GM23338 (cell line): ENCODE measurements around the gene UBLCP1. TPM values are rescaled to one million over a fixed set of nuclear protein-coding genes. Genes with fewer than 3 reads are reported as not detected.

Experiments used
- ATAC-seq: fragments of 200-7000 bp; cut with Tn5 transposase; 3 replicates; pipeline ENCODE4 v1.9.1; 2020
- DNase-seq: peaks from one replicate; pipeline ENCODE4 v3.0.0-alpha.2; 2015; ENCODE audit warnings: low spot score
- H2AFZ ChIP-seq: fragments of 200-600 bp; sonication (generic); 2 replicates; pipeline ENCODE4 v1.8.0; 2016; ENCODE audit warnings: antibody characterized with exemption, mild to moderate bottlenecking, moderate library complexity
- H3F3A ChIP-seq: fragments of 200-600 bp; sonication (generic); replicated peaks from 2 replicates; pipeline ENCODE4 v1.8.0; 2017; ENCODE audit warnings: antibody characterized with exemption, mixed run types, low read depth
- H3K27ac ChIP-seq: fragments of 200-600 bp; sonication (generic); 2 replicates; pipeline ENCODE4 v1.6.1; 2016; ENCODE audit warnings: low read depth
- H3K27me3 ChIP-seq: fragments of 200-600 bp; sonication (generic); 2 replicates; pipeline ENCODE4 v1.8.0; 2016; ENCODE audit warnings: mild to moderate bottlenecking, mixed run types, moderate library complexity; ENCODE audit not compliant: insufficient read depth
- H3K36me3 ChIP-seq: fragments of 200-600 bp; sonication (generic); 2 replicates; pipeline ENCODE4 v1.8.0; 2016; ENCODE audit warnings: mild to moderate bottlenecking; ENCODE audit not compliant: insufficient read depth
- H3K4me1 ChIP-seq: fragments of 200-600 bp; sonication (generic); 2 replicates; pipeline ENCODE4 v1.8.0; 2016; ENCODE audit warnings: mild to moderate bottlenecking, moderate library complexity; ENCODE audit not compliant: insufficient read depth
- H3K4me2 ChIP-seq: fragments of 200-600 bp; sonication (generic); 2 replicates; pipeline ENCODE4 v1.7.1; 2017; ENCODE audit warnings: mixed run types
- H3K4me3 ChIP-seq: fragments of 200-600 bp; sonication (generic); 2 replicates; pipeline ENCODE4 v1.6.1; 2016; ENCODE audit warnings: mixed run types
- H3K79me2 ChIP-seq: fragments of 200-600 bp; sonication (generic); replicated peaks from 2 replicates; pipeline ENCODE4 v1.8.0; 2017; ENCODE audit warnings: mild to moderate bottlenecking; ENCODE audit not compliant: insufficient read depth
- H3K9me2 ChIP-seq: fragments of 200-600 bp; sonication (generic); 2 replicates; pipeline ENCODE4 v1.8.0; 2017; ENCODE audit not compliant: insufficient read depth
- H4K20me1 ChIP-seq: fragments of 200-600 bp; sonication (generic); replicated peaks from 2 replicates; pipeline ENCODE4 v1.8.0; 2017; ENCODE audit warnings: mild to moderate bottlenecking; ENCODE audit not compliant: insufficient read depth
- H3K27ac Mint-ChIP-seq: 2 replicates; pipeline ENCODE4 v1.8.0; 2020; ENCODE audit warnings: inconsistent platforms, mild to moderate bottlenecking, moderate library complexity, mixed read lengths
- H3K27me3 Mint-ChIP-seq: 3 replicates; pipeline ENCODE4 v1.8.0; 2022; ENCODE audit warnings: low read depth, mild to moderate bottlenecking, moderate library complexity, mixed read lengths, inconsistent platforms; ENCODE audit not compliant: insufficient read depth, poor library complexity
- H3K36me3 Mint-ChIP-seq: 3 replicates; pipeline ENCODE4 v1.8.0; 2021; ENCODE audit warnings: low read depth, mild to moderate bottlenecking, inconsistent platforms, moderate library complexity, mixed read lengths
- H3K4me1 Mint-ChIP-seq: 3 replicates; pipeline ENCODE4 v1.8.0; 2020; ENCODE audit warnings: mild to moderate bottlenecking, inconsistent platforms, mixed read lengths
- H3K4me3 Mint-ChIP-seq: 3 replicates; pipeline ENCODE4 v1.8.0; 2021; ENCODE audit warnings: moderate library complexity, mild to moderate bottlenecking, inconsistent platforms, mixed read lengths
- H3K9me3 Mint-ChIP-seq: 3 replicates; pipeline ENCODE4 v1.8.0; 2020; ENCODE audit warnings: moderate library complexity, mild to moderate bottlenecking, inconsistent platforms, mixed read lengths
- CREB1 ChIP-seq: fragments of 250-450 bp; sonication (Bioruptor Pico); IDR thresholded peaks from 2 replicates; pipeline ENCODE4 v1.5.0; 2020; ENCODE audit warnings: low read depth, mild to moderate bottlenecking, moderate library complexity
- EZH2 ChIP-seq: fragments of 200-600 bp; sonication (generic); IDR thresholded peaks from one replicate; pipeline ENCODE4 v1.8.0; 2017; ENCODE audit warnings: antibody characterized with exemption, mild to moderate bottlenecking, low read depth; ENCODE audit not compliant: unreplicated experiment
- EZH2phosphoT487 ChIP-seq: fragments of 200-600 bp; sonication (generic); IDR thresholded peaks from one replicate; pipeline ENCODE4 v1.8.1; 2018; ENCODE audit warnings: antibody characterized with exemption; ENCODE audit not compliant: unreplicated experiment
- JUNB ChIP-seq: IDR thresholded peaks from one replicate; pipeline ENCODE4 v1.6.1; 2016; ENCODE audit warnings: antibody characterized with exemption; ENCODE audit not compliant: unreplicated experiment
- NANOG ChIP-seq: IDR thresholded peaks from 2 replicates; pipeline ENCODE4 v1.6.1; 2016; ENCODE audit warnings: antibody characterized with exemption, borderline replicate concordance
- POLR2AphosphoS5 ChIP-seq: IDR thresholded peaks from 2 replicates; pipeline ENCODE4 v1.6.1; 2016; ENCODE audit warnings: antibody characterized with exemption, low read depth
- STAT1 ChIP-seq: IDR thresholded peaks from one replicate; pipeline ENCODE4 v1.6.1; 2016; ENCODE audit warnings: antibody characterized with exemption; ENCODE audit not compliant: unreplicated experiment
- ZNF114 ChIP-seq: fragments of 250-450 bp; sonication (Bioruptor Pico); IDR thresholded peaks from 2 replicates; pipeline ENCODE4 v1.5.0; 2020; ENCODE audit warnings: mild to moderate bottlenecking, moderate library complexity
- ZNF331 ChIP-seq: fragments of 250-450 bp; sonication (Bioruptor Pico); IDR thresholded peaks from 2 replicates; pipeline ENCODE4 v1.5.0; 2020; ENCODE audit warnings: low read depth, mild to moderate bottlenecking, moderate library complexity
- polyA plus RNA-seq: library from polyadenylated mRNA; unstranded; fragments of >200 nt; fragmentation: Nextera tagmentation; extraction: Ambion mirVana; gene quantifications from 2 replicates; pipeline ENCODE4 v1.2.1, GENCODE V29; 2016
- total RNA-seq: library from RNA; depleted of rRNA; stranded (reverse); fragments of >200 nt; shearing (Covaris generic); gene quantifications from 2 replicates; pipeline ENCODE4 v1.2.3, GENCODE V29; 2014
- TF ChIP-seq, protein P1 (sequence below), 2 experiments: fragments of 200-600 bp in 1 of 2; sonication (generic) in 1 of 2; conservative IDR thresholded peaks; 2 replicates each; pipeline versions ENCODE4 v1.5.1 to v1.6.1; 2016 to 2017; ENCODE audit warnings: antibody characterized with exemption in 2 of 2, low read depth in 2 of 2, mild to moderate bottlenecking in 2 of 2, moderate library complexity in 1 of 2
- TF ChIP-seq, protein P2 (sequence below): fragments of 250-450 bp; sonication (Bioruptor Pico); IDR thresholded peaks from 2 replicates; pipeline ENCODE4 v1.5.0; 2020; ENCODE audit warnings: mild to moderate bottlenecking, moderate library complexity
- TF ChIP-seq, protein P3 (sequence below): IDR thresholded peaks from one replicate; pipeline ENCODE4 v1.6.1; 2018; ENCODE audit warnings: antibody characterized with exemption; ENCODE audit not compliant: unreplicated experiment

The UBLCP1 gene
- total and polyA plus RNA-seq, 2 experiments from 2014 or later: 45.0 to 56.1 TPM

- TF ChIP-seq EZH2 (no peak), CREB1 (CRISPR knock-in tag) (no peak)
Observed at GRCh38 chr5:159304961-159305595, 42.0 kb downstream of the UBLCP1 start (continued).

GRCh38 chr5:159309689-159310433 lies 46.8 kb downstream of the UBLCP1 start:
- Histone ChIP-seq H3K4me1 (peaks cover 8% of the 10 kb centered on the region; the same call in 1 of the 2 replicates), H3K27me3 (peaks cover 27% of the 10 kb centered on the region), H3K4me2 (peak overlapping the region; percentile 71), H2AFZ (peak overlapping the region; percentile 73), H3K4me3 (peak overlapping the region; percentile 47), H3F3A (no peaks in the 10 kb centered on the region), H3K9me2 (no peaks in the 10 kb centered on the region), H4K20me1 (no peaks in the 10 kb centered on the region), H3K36me3 (no peaks in the 10 kb centered on the region), H3K27ac (no peak overlapping the region), H3K79me2 (no peaks in the 10 kb centered on the region)
- Mint-ChIP-seq H3K9me3 (no peaks in the 10 kb centered on the region), H3K4me3 (peak overlapping the region; percentile 64), H3K4me1 (peaks cover 11% of the 10 kb centered on the region), H3K36me3 (no peaks in the 10 kb centered on the region), H3K27ac (no peak overlapping the region), H3K27me3 (peaks cover 17% of the 10 kb centered on the region)
- ATAC-seq: peak; percentile 53
- no peak for DNase-seq
- no peak for TF ChIP-seq JUNB
- TF ChIP-seq ZNF114 (CRISPR knock-in tag): no peak
- no peak for TF ChIP-seq CREB1 (CRISPR knock-in tag)
- TF ChIP-seq ZNF331: no peak
- TF ChIP-seq, protein P1, sequence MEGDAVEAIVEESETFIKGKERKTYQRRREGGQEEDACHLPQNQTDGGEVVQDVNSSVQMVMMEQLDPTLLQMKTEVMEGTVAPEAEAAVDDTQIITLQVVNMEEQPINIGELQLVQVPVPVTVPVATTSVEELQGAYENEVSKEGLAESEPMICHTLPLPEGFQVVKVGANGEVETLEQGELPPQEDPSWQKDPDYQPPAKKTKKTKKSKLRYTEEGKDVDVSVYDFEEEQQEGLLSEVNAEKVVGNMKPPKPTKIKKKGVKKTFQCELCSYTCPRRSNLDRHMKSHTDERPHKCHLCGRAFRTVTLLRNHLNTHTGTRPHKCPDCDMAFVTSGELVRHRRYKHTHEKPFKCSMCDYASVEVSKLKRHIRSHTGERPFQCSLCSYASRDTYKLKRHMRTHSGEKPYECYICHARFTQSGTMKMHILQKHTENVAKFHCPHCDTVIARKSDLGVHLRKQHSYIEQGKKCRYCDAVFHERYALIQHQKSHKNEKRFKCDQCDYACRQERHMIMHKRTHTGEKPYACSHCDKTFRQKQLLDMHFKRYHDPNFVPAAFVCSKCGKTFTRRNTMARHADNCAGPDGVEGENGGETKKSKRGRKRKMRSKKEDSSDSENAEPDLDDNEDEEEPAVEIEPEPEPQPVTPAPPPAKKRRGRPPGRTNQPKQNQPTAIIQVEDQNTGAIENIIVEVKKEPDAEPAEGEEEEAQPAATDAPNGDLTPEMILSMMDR (conservative IDR thresholded peaks at IDR 0.05; ENCODE audit: low read depth in 2 of 2): no peak
- TF ChIP-seq, protein P2, sequence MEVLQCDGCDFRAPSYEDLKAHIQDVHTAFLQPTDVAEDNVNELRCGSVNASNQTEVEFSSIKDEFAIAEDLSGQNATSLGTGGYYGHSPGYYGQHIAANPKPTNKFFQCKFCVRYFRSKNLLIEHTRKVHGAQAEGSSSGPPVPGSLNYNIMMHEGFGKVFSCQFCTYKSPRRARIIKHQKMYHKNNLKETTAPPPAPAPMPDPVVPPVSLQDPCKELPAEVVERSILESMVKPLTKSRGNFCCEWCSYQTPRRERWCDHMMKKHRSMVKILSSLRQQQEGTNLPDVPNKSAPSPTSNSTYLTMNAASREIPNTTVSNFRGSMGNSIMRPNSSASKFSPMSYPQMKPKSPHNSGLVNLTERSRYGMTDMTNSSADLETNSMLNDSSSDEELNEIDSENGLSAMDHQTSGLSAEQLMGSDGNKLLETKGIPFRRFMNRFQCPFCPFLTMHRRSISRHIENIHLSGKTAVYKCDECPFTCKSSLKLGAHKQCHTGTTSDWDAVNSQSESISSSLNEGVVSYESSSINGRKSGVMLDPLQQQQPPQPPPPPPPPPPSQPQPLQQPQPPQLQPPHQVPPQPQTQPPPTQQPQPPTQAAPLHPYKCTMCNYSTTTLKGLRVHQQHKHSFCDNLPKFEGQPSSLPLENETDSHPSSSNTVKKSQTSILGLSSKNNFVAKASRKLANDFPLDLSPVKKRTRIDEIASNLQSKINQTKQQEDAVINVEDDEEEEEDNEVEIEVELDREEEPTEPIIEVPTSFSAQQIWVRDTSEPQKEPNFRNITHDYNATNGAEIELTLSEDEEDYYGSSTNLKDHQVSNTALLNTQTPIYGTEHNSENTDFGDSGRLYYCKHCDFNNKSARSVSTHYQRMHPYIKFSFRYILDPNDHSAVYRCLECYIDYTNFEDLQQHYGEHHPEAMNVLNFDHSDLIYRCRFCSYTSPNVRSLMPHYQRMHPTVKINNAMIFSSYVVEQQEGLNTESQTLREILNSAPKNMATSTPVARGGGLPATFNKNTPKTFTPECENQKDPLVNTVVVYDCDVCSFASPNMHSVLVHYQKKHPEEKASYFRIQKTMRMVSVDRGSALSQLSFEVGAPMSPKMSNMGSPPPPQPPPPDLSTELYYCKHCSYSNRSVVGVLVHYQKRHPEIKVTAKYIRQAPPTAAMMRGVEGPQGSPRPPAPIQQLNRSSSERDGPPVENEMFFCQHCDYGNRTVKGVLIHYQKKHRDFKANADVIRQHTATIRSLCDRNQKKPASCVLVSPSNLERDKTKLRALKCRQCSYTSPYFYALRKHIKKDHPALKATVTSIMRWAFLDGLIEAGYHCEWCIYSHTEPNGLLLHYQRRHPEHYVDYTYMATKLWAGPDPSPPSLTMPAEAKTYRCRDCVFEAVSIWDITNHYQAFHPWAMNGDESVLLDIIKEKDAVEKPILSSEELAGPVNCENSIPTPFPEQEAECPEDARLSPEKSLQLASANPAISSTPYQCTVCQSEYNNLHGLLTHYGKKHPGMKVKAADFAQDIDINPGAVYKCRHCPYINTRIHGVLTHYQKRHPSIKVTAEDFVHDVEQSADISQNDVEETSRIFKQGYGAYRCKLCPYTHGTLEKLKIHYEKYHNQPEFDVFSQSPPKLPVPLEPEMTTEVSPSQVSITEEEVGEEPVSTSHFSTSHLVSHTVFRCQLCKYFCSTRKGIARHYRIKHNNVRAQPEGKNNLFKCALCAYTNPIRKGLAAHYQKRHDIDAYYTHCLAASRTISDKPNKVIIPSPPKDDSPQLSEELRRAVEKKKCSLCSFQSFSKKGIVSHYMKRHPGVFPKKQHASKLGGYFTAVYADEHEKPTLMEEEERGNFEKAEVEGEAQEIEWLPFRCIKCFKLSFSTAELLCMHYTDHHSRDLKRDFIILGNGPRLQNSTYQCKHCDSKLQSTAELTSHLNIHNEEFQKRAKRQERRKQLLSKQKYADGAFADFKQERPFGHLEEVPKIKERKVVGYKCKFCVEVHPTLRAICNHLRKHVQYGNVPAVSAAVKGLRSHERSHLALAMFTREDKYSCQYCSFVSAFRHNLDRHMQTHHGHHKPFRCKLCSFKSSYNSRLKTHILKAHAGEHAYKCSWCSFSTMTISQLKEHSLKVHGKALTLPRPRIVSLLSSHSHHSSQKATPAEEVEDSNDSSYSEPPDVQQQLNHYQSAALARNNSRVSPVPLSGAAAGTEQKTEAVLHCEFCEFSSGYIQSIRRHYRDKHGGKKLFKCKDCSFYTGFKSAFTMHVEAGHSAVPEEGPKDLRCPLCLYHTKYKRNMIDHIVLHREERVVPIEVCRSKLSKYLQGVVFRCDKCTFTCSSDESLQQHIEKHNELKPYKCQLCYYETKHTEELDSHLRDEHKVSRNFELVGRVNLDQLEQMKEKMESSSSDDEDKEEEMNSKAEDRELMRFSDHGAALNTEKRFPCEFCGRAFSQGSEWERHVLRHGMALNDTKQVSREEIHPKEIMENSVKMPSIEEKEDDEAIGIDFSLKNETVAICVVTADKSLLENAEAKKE: no peak
- TF ChIP-seq POLR2AphosphoS5: no peak
- TF ChIP-seq STAT1: no peak
- no peak for TF ChIP-seq EZH2
- TF ChIP-seq EZH2phosphoT487: no peak
- TF ChIP-seq NANOG: no peak
- TF ChIP-seq, protein P3, sequence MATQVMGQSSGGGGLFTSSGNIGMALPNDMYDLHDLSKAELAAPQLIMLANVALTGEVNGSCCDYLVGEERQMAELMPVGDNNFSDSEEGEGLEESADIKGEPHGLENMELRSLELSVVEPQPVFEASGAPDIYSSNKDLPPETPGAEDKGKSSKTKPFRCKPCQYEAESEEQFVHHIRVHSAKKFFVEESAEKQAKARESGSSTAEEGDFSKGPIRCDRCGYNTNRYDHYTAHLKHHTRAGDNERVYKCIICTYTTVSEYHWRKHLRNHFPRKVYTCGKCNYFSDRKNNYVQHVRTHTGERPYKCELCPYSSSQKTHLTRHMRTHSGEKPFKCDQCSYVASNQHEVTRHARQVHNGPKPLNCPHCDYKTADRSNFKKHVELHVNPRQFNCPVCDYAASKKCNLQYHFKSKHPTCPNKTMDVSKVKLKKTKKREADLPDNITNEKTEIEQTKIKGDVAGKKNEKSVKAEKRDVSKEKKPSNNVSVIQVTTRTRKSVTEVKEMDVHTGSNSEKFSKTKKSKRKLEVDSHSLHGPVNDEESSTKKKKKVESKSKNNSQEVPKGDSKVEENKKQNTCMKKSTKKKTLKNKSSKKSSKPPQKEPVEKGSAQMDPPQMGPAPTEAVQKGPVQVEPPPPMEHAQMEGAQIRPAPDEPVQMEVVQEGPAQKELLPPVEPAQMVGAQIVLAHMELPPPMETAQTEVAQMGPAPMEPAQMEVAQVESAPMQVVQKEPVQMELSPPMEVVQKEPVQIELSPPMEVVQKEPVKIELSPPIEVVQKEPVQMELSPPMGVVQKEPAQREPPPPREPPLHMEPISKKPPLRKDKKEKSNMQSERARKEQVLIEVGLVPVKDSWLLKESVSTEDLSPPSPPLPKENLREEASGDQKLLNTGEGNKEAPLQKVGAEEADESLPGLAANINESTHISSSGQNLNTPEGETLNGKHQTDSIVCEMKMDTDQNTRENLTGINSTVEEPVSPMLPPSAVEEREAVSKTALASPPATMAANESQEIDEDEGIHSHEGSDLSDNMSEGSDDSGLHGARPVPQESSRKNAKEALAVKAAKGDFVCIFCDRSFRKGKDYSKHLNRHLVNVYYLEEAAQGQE: no peak
